Lower leg skin (tissue), 3 donors: ENCODE measurements around the gene TLR10.

Experiments
- POLR2A ChIP-seq, 2 donors: fragments of 450-650 bp; IDR thresholded peaks; one replicate each; pipeline ENCODE4 v1.6.1; 2016 to 2017; ENCODE audit warnings: antibody characterized with exemption in 2 of 2, mild to moderate bottlenecking in 1 of 2, moderate library complexity in 1 of 2
- TF ChIP-seq, protein P1 (sequence below), 3 donors: fragments of 450-650 bp; IDR thresholded peaks; one replicate each; pipeline ENCODE4 v1.5.1; 2016; ENCODE audit warnings: antibody characterized with exemption in 3 of 3, mild to moderate bottlenecking in 3 of 3, moderate library complexity in 2 of 3

DNA sequence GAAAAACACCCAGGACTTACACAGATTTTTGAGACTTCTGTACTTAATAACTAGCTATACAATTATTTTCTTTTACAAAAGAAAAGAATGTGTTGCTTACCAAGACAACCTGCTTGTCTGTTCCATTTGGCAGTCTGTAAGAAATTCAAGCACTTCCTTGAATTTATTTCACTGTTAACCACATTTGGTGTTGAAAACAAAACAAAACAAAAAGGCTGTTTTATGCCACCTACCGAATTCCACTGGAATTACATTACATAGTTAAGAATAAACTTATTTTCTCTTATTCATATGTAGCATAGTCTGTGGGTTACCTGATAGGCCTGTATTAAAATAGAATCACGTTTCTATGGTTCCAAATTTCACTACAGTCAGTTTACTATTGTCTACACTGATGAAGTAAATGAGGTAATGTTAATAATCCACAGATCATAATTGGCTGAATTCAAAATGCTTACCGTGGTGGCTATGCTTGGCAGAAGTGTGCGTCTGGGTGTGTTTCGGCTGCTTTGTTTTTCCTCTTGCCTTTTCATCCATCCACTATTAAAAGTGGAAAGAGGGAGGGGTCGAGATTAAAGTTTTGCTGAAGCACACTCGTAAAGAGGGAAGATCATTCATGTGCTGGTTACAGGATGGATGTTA is 22.0 kb upstream of the TLR10 start, which contains the start of gene TLR1:
- TF ChIP-seq, protein P1, sequence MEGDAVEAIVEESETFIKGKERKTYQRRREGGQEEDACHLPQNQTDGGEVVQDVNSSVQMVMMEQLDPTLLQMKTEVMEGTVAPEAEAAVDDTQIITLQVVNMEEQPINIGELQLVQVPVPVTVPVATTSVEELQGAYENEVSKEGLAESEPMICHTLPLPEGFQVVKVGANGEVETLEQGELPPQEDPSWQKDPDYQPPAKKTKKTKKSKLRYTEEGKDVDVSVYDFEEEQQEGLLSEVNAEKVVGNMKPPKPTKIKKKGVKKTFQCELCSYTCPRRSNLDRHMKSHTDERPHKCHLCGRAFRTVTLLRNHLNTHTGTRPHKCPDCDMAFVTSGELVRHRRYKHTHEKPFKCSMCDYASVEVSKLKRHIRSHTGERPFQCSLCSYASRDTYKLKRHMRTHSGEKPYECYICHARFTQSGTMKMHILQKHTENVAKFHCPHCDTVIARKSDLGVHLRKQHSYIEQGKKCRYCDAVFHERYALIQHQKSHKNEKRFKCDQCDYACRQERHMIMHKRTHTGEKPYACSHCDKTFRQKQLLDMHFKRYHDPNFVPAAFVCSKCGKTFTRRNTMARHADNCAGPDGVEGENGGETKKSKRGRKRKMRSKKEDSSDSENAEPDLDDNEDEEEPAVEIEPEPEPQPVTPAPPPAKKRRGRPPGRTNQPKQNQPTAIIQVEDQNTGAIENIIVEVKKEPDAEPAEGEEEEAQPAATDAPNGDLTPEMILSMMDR (IDR thresholded peaks at IDR 0.05), result no peak
- TF ChIP-seq POLR2A (IDR thresholded peaks at IDR 0.05), result no peak
